ENCODE results near the gene RAPGEFL1. TPM values are rescaled to one million over a fixed set of nuclear protein-coding genes. Genes with fewer than 3 reads are reported as not detected.
A peak's percentile ranks its signal among the peaks of the same experiment; 100 is the strongest.

The RAPGEFL1 gene
- total and polyA plus RNA-seq, 2 donors (not counting 1 experiment from before 2014, with no cell fraction given): 1.2 to 1.6 TPM

DNA sequence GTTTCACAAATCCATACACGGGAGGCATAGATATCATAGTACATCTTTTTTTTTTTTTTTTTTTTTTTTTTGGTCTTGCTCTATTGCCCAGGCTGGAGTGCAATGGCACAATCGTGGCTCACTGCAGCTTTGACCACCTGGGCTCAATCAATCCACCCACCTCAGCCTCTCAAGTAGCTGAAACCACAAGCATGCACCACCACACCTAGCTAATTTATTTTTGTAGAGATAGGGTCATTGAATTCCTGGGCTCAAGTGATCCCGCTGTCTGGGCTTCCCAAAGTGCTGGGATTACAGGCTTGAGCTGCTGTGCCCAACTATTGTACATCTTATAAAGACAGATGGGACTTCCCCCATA is 3.5 kb upstream of the RAPGEFL1 start:
- Histone ChIP-seq H3K36me3 (ENCODE audit: control insufficient read depth, insufficient read depth, low read length) (peaks cover 15% of the 10 kb centered on the region), H2AFZ (ENCODE audit: low read length) (no peak overlapping the region), H3K9me3 (ENCODE audit: control insufficient read depth, insufficient read depth, low read depth, low read length) (no peaks in the 10 kb centered on the region)

DNA sequence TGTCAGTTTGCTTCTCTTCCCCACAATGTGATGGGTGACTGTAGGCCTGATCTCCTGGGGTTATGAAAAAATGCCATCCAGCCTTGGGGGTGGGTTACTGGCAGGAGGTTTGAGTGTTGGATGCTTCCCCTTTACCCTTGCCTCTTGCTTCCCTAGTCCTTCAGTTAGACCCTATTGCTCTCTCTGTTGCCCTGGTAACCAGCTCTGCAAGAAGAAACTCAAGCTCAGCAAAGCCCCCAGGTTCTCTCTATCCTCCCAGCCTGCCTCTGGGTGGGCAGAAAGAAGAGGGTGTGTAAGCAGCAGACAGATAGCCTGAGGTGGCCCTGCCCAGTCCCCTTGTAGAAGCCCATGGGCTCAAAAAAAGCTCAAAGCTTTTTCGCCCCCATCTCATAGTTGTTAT is 2.8 kb upstream of the RAPGEFL1 start:
- no peaks in the 10 kb centered on the region for H3K79me2 ChIP-seq (ENCODE audit: control insufficient read depth, insufficient read depth, low read length)
- no peaks in the 10 kb centered on the region for H4K20me1 ChIP-seq (ENCODE audit: control insufficient read depth, extremely low read depth, insufficient read depth, low read length)
- H3K36me3 ChIP-seq (ENCODE audit: control insufficient read depth, insufficient read depth, low read length): peaks cover 11% of the 10 kb centered on the region
- H3K27me3 ChIP-seq (ENCODE audit: control insufficient read depth, insufficient read depth, low read length): no peaks in the 10 kb centered on the region
- TF ChIP-seq EZH2 (IDR thresholded peaks at IDR 0.05; ENCODE audit: low read length, missing control alignments): no peak
- TF ChIP-seq, protein P1, sequence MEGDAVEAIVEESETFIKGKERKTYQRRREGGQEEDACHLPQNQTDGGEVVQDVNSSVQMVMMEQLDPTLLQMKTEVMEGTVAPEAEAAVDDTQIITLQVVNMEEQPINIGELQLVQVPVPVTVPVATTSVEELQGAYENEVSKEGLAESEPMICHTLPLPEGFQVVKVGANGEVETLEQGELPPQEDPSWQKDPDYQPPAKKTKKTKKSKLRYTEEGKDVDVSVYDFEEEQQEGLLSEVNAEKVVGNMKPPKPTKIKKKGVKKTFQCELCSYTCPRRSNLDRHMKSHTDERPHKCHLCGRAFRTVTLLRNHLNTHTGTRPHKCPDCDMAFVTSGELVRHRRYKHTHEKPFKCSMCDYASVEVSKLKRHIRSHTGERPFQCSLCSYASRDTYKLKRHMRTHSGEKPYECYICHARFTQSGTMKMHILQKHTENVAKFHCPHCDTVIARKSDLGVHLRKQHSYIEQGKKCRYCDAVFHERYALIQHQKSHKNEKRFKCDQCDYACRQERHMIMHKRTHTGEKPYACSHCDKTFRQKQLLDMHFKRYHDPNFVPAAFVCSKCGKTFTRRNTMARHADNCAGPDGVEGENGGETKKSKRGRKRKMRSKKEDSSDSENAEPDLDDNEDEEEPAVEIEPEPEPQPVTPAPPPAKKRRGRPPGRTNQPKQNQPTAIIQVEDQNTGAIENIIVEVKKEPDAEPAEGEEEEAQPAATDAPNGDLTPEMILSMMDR (conservative IDR thresholded peaks at IDR 0.05 in 1 of 2, IDR thresholded peaks at IDR 0.05 in 1 of 2; ENCODE audit: low read depth in 1 of 2, low read length in 2 of 2): no peak
- H3K4me2 ChIP-seq (ENCODE audit: extremely low read depth, insufficient read depth, low read length): no peak overlapping the region
- no peak for DNase-seq (ENCODE audit: low read depth in 2 of 2)
- no peaks in the 10 kb centered on the region for H3K9me3 ChIP-seq (ENCODE audit: control insufficient read depth, insufficient read depth, low read depth, low read length)
- H3K4me1 ChIP-seq (ENCODE audit: control insufficient read depth, extremely low read depth, insufficient read depth, low read length): peaks cover 5% of the 10 kb centered on the region
- H3K4me3 ChIP-seq (replicated peaks in 1 of 4; ENCODE audit: control extremely low read depth in 1 of 4, insufficient read depth in 1 of 4, low read depth in 3 of 4, low read length in 4 of 4): no peak overlapping the region
- no peak overlapping the region for H3K27ac ChIP-seq (ENCODE audit: insufficient read depth, low read length)
- no peak overlapping the region for H3K9ac ChIP-seq (ENCODE audit: insufficient read depth, low read length)
- H2AFZ ChIP-seq (ENCODE audit: low read length): no peak overlapping the region

More for the DNA sequence above, 3.5 kb upstream of the RAPGEFL1 start:
- Histone ChIP-seq H3K79me2 (ENCODE audit: control insufficient read depth, insufficient read depth, low read length) (no peaks in the 10 kb centered on the region), H3K4me3 (replicated peaks in 1 of 4; ENCODE audit: control extremely low read depth in 1 of 4, insufficient read depth in 1 of 4, low read depth in 3 of 4, low read length in 4 of 4) (no peak overlapping the region), H3K9ac (ENCODE audit: insufficient read depth, low read length) (no peak overlapping the region), H3K4me2 (ENCODE audit: extremely low read depth, insufficient read depth, low read length) (no peak overlapping the region), H4K20me1 (ENCODE audit: control insufficient read depth, extremely low read depth, insufficient read depth, low read length) (no peaks in the 10 kb centered on the region), H3K27ac (ENCODE audit: insufficient read depth, low read length) (no peak overlapping the region), H3K27me3 (ENCODE audit: control insufficient read depth, insufficient read depth, low read length) (no peaks in the 10 kb centered on the region), H3K4me1 (ENCODE audit: control insufficient read depth, extremely low read depth, insufficient read depth, low read length) (peaks cover 4% of the 10 kb centered on the region)
- TF ChIP-seq, protein P1 (conservative IDR thresholded peaks at IDR 0.05 in 1 of 2, IDR thresholded peaks at IDR 0.05 in 1 of 2; ENCODE audit: low read depth in 1 of 2, low read length in 2 of 2): no peak
- no peak for TF ChIP-seq EZH2 (IDR thresholded peaks at IDR 0.05; ENCODE audit: low read length, missing control alignments)
- peak in 1 of 2 donors; percentile 55 for DNase-seq (ENCODE audit: low read depth in 2 of 2)

DNA sequence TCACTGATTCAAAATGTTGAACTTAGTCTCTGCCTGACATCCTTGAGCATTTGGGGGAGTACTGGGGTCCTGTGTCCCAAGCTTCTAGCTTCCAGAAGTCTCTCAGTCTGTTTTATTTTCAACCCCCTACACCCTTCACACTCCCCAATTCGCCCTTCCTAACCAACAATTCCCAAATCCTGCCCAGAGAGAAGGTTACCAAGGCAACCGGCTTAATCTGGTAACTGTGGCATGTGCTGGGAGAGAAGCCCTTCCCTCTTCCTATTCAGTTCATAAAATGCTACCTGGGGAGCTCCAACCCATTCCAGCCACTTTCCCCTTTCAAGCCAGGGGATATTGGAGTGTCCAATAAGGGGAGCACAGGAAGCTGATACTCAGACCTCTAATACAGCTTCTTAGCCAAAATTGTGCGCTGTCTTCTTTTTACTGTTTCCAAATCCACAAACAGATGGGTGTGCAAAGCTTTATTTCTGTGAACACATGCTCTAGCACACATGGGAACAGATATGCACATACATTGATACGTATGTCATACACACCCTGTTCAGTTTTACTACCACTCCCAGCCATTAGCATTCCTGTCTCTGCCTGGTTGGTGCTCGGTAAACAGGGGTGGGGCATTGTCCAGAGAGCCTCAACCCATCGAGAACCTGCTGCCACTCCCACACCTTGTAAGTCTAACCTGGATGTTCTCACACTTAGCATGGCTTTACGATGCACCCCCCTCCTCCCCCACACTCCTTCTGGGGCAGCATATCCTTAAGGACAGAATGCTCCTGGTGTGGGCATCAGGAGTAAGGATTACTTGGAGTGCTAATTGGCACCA is 1.1 kb upstream of the RAPGEFL1 start:
- H3K36me3 ChIP-seq (ENCODE audit: control insufficient read depth, insufficient read depth, low read length): peaks cover 9% of the 10 kb centered on the region
- no peak overlapping the region for H3K27ac ChIP-seq (ENCODE audit: insufficient read depth, low read length)
- H2AFZ ChIP-seq (ENCODE audit: low read length): no peak overlapping the region
- H3K4me3 ChIP-seq (replicated peaks in 1 of 4; ENCODE audit: control extremely low read depth in 1 of 4, insufficient read depth in 1 of 4, low read depth in 3 of 4, low read length in 4 of 4): no peak overlapping the region
- no peaks in the 10 kb centered on the region for H4K20me1 ChIP-seq (ENCODE audit: control insufficient read depth, extremely low read depth, insufficient read depth, low read length)
- DNase-seq (ENCODE audit: low read depth in 2 of 2): no peak
- H3K9me3 ChIP-seq (ENCODE audit: control insufficient read depth, insufficient read depth, low read depth, low read length): no peaks in the 10 kb centered on the region
- peaks cover 12% of the 10 kb centered on the region for H3K4me1 ChIP-seq (ENCODE audit: control insufficient read depth, extremely low read depth, insufficient read depth, low read length)
- no peaks in the 10 kb centered on the region for H3K27me3 ChIP-seq (ENCODE audit: control insufficient read depth, insufficient read depth, low read length)
- H3K79me2 ChIP-seq (ENCODE audit: control insufficient read depth, insufficient read depth, low read length): no peaks in the 10 kb centered on the region
- TF ChIP-seq, protein P1 (conservative IDR thresholded peaks at IDR 0.05 in 1 of 2, IDR thresholded peaks at IDR 0.05 in 1 of 2; ENCODE audit: low read depth in 1 of 2, low read length in 2 of 2): no peak
- TF ChIP-seq EZH2 (IDR thresholded peaks at IDR 0.05; ENCODE audit: low read length, missing control alignments): no peak
- H3K9ac ChIP-seq (ENCODE audit: insufficient read depth, low read length): no peak overlapping the region
- no peak overlapping the region for H3K4me2 ChIP-seq (ENCODE audit: extremely low read depth, insufficient read depth, low read length)
